ENCODE measurements around the gene TMEM258.

TMEM258 gene

GRCh38 chr11:61775606-61776554 lies 16.5 kb downstream of the TMEM258 start:
- no peak for DNase-seq (ENCODE audit: low spot score)

GRCh38 chr11:61775106-61775505 lies 17.3 kb downstream of the TMEM258 start:
- no peak for DNase-seq (ENCODE audit: low spot score)

- DNase-seq (ENCODE audit: low spot score): no peak
Observed at GRCh38 chr11:61774411-61774810, 18.0 kb downstream of the TMEM258 start.

GRCh38 chr11:61773809-61774208 lies 18.6 kb downstream of the TMEM258 start:
- no peak for DNase-seq (ENCODE audit: low spot score)

- DNase-seq (ENCODE audit: low spot score): no peak
Observed at GRCh38 chr11:61773356-61773755, 19.0 kb downstream of the TMEM258 start.

- DNase-seq (ENCODE audit: low spot score): no peak
Observed at GRCh38 chr11:61771985-61772455, 20.4 kb downstream of the TMEM258 start.

GRCh38 chr11:61771195-61771894 lies 21.1 kb downstream of the TMEM258 start:
- no peak for DNase-seq (ENCODE audit: low spot score)

- DNase-seq (ENCODE audit: low spot score): no peak
Observed at GRCh38 chr11:61769946-61770683, 22.3 kb downstream of the TMEM258 start.

- no peak for DNase-seq (ENCODE audit: low spot score)
Observed at GRCh38 chr11:61769169-61769920, 23.1 kb downstream of the TMEM258 start.

GRCh38 chr11:61768376-61769076 lies 23.9 kb downstream of the TMEM258 start:
- DNase-seq (ENCODE audit: low spot score): no peak

GRCh38 chr11:61766353-61766841 lies 26.0 kb downstream of the TMEM258 start:
- DNase-seq (ENCODE audit: low spot score): no peak

- DNase-seq (ENCODE audit: low spot score): no peak
Observed at GRCh38 chr11:61765550-61766253, 26.7 kb downstream of the TMEM258 start.

GRCh38 chr11:61764606-61765260 lies 27.7 kb downstream of the TMEM258 start:
- no peak for DNase-seq (ENCODE audit: low spot score)

- DNase-seq (ENCODE audit: low spot score): no peak
Observed at GRCh38 chr11:61763930-61764605, 28.3 kb downstream of the TMEM258 start.

GRCh38 chr11:61762798-61763197 lies 29.6 kb downstream of the TMEM258 start:
- no peak for DNase-seq (ENCODE audit: low spot score)

GRCh38 chr11:61762223-61762615 lies 30.2 kb downstream of the TMEM258 start:
- DNase-seq (ENCODE audit: low spot score): no peak

GRCh38 chr11:61761440-61762222 lies 30.8 kb downstream of the TMEM258 start:
- no peak for DNase-seq (ENCODE audit: low spot score)

GRCh38 chr11:61760946-61761345 lies 31.5 kb downstream of the TMEM258 start:
- peak; percentile 96 for DNase-seq (ENCODE audit: low spot score)

All from globus pallidus (tissue), 1 donor.